GM18867 (cell line): ENCODE results near the gene FADS1.

Experiments
- ATAC-seq: cut with Tn5 transposase; IDR thresholded peaks from one replicate; pipeline ENCODE4 v1.9.1; 2021; ENCODE audit warnings: mild to moderate bottlenecking, moderate library complexity; ENCODE audit not compliant: unreplicated experiment

The FADS1 gene

DNA sequence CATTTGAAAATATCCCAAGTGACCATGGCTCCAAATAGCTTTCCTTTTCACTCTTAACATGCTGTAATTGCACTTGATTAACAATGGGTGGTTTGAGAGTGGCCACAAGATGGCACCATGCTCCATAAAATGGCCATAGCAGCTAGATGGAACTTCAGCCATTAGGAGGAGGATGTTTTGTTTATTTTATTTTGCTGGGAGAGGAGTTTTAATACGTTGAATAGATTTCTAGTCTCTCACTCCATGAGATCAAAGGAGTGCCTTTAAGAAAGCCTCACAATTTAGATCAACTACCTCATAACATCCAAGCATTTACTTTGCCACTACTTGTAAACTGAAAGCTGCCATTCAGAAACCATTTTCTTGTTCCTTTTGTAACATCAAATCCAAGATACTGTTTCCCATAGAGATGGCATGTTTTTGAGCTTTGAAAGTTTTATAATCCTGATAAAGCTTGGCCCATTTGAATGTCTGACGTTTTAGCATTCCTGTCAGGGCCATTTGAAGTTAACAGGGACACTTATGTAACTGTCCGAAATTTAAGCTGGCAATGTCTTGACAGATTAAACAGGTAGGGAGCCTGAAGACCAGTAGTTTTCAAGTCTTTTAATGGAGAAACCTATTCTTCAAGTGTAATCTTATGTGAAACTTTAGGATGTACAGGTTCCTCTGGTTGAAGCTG lies 19.4 kb downstream of the FADS1 start:
- ATAC-seq = no peak

DNA sequence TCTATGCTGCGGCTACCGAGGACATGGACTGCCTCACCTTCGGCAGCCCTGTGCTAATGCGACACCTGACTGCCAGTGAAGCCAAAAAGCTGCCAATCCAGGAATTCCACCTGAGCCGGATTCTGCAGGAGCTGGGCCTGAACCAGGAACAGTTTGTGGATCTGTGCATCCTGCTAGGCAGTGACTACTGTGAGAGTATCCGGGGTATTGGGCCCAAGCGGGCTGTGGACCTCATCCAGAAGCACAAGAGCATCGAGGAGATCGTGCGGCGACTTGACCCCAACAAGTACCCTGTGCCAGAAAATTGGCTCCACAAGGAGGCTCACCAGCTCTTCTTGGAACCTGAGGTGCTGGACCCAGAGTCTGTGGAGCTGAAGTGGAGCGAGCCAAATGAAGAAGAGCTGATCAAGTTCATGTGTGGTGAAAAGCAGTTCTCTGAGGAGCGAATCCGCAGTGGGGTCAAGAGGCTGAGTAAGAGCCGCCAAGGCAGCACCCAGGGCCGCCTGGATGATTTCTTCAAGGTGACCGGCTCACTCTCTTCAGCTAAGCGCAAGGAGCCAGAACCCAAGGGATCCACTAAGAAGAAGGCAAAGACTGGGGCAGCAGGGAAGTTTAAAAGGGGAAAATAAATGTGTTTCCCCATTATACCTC lies 20.8 kb downstream of the FADS1 start:
- no peak for ATAC-seq

DNA sequence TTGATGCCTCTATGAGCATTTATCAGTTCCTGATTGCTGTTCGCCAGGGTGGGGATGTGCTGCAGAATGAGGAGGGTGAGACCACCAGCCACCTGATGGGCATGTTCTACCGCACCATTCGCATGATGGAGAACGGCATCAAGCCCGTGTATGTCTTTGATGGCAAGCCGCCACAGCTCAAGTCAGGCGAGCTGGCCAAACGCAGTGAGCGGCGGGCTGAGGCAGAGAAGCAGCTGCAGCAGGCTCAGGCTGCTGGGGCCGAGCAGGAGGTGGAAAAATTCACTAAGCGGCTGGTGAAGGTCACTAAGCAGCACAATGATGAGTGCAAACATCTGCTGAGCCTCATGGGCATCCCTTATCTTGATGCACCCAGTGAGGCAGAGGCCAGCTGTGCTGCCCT lies 21.3 kb downstream of the FADS1 start:
- ATAC-seq = no peak

DNA sequence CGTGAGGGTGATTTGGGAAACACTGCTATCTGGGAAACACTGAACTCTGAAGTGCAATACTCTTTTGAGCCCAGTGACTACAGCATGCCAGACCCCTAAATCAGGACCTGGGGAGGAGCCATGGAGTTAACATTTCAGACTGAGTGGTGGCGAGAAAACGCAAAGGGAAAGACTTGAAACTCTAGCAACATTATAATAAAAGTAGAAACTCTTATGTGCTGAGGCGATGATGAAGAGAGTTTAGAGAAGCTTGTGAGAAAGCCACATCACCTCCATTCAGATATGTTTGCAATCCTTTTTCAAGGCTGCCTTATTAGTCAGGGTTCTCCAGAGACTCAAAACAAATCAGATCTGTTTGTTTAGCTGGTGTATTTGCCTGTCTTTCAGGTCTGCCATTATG lies 22.2 kb downstream of the FADS1 start:
- ATAC-seq = no peak

DNA sequence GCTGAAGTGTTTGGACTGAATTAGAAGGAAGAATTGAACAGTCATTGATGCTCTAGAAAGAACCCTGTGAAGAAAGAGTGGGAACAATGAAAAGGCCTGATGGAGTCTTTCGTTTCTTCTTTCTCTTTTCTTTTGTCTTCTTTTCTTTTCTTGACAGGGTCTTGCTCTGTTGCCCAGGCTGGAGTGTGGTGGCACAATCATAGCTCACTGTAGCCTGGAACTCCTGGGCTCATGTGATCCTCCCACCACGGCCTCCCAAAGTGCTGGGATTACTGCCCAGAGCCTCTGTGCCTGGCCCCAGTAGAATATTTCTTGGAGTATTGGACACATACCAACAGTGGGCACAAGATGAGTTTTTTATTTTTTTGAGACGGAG lies 23.0 kb downstream of the FADS1 start:
- ATAC-seq = no peak

DNA sequence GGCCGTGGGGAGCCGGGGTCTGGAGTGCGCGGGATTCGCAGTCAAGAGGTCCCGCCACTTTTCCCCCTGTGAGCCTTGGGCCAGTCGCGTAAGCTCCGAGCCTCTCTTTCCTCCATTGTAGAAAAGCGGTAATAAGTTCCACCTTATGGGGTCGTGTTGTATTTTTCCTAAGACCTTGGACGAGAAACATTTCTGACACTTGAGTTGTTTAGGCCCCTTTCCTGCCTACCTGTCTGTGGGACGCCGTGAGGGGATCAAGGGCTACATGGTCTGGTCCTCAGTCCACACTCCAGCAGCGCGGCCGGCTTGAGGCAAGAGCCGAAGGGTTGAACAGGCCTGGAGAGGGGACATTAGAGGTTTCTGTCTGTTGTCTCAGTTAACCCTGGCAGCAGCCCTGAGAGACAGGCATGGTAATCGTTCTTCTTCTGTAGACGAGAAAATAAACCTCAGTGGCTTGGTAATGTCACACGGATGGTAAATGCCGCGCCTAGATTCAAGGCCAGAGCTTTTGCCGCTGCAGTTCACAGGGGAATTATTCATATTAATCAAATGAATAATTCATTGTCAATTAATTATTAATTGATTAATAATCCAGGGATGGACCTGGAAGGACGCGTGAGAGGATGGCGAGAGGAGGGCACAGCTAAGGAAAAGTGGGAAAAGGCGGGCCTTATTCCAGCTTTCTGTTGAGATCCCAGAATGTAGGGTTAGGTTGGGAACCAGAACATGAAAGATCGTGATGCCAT lies 23.5 kb downstream of the FADS1 start:
- peak; percentile 29 for ATAC-seq

DNA sequence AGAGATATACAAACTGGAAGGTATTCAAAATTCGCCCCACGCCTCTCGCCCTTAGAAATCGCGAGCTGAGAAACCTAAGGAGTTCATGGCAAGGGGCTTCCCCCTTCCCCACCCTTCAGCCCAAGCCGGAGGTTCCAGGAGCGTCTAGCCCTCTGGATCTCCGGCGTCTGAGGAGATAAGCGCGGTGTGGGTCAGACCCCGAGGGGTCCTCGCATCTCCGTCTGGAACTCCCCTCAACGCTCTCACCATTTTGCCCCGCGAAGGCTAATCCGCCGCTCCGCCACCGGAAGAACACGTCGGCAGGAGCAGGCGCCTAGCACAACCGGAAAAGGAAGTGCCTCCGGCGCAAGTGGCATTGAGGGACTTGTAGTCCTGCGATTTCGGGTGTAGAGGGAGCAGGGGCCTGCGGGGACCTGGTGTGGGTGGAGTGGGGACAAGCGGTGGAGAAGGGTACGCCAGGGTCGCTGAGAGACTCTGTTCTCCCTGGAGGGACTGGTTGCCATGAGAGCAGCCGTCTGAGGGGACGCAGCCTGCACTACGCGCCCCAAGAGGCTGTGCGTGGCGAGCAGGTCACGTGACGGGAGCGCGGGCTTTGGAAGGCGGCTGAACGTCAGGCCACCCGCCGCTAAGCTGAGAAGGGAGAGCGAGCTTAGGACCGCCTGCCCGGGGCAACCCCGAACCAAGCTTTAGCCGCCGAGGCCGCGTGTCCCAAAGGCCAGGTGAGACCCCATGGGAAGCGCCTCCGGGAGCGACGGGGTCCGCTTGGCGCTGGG lies 24.3 kb downstream of the FADS1 start, which contains the start of the genes FEN1 and TMEM258:
Gene FEN1 (plus strand): TSS at position 602 of the 773 bp plus-strand sequence. CDS start 2,451 bp downstream, outside the sequence.
Gene TMEM258 (minus strand): TSS at position 290 of the 773 bp plus-strand sequence. CDS start 41 bp downstream, at position 249.
- ATAC-seq = peak; percentile 79

DNA sequence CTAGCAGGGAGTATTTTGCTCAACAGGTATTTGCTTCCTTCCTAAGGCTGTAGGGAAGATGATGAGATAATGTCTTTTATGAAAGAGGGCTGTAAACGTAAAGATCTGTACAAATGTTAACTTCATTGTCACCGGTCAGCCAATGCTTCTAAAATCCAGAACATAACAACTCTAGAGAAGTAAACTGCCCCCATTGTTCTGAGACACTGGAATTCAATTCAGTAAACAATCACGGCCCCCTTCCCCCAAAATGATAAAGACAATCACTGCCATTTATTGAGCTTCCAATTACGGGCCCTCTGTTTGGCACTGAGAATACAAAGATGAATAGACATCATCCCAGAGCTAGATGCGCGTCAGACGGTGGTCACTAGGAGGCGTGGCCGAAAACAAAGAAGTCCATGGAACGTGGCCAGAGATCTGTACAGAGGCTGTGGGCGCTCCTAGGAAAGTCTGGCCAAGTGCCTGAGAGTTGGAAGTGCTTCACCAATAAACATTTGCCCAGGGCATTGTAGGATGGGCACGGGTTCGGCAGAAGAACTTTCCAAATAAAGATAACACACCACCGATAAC lies 25.0 kb downstream of the FADS1 start:
- peak; percentile 32 for ATAC-seq

DNA sequence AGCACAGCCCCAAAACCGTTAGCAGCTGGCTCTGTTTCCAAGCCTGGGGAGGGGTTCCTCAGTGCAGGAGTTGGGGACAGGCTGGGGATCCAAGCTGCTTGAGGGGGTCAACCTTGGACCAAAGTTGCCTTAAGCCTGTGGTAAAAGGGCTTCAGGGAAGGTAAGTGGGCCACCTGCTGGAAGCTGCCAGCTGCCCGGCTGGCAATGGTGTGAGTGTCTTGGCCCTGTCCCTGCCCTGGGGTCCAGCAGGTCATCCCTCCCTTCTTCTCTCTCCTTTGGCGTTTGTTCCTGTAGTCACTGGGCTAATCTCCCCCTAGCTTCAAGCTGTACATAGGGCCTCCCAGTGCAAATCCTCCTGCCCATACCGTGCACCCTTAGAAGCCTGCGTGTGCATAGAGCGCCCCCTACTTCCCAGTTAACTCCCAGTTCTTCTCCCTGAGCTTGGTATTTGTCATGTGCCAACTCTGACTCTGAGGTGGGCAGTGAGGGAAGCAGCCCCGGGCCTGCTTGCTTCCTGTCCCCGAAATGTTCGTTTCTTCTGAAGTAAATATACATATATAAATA lies 28.8 kb downstream of the FADS1 start:
- ATAC-seq = no peak

DNA sequence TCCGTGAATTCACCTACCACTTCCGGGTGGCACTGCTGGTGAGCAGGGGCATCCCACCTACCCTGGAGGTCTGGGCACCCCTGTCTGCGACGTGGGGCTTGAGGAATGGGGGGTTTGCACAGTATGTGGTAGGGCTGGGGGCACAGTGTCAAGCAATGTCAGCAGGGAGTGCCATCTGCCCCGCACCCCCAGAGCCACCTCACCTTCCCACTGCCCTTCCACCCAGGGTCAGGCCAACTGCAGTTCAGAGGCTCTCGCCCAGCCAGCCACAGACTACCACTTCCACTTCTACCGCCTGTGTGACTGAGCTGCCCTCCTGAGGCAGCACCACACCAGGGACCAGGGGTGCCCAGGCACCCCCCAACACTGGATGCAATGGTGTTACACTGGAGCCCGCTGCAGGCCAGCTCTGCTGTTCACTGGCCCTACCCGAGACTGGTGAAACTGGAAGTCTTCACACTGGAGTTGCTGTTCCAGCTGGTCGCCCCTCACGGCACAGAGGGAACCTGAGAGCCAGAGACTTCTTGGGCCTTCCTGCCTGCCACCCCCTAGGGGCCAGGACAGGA lies 30.9 kb downstream of the FADS1 start:
- ATAC-seq = no peak

DNA sequence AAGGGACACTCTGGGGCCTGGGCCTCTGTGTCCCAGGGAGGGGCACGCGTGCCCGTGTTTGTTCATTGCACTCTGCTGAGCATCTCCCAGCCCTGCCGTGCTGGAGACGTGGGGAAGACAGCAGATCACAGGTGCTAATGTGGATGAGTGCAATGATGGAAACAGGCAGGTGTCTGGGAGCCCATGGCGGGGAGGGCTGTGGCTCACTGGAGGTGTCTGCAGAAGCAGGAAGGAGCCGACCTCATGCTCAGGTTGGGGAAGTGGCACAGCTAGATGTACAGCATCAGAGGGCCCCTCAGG lies 32.3 kb downstream of the FADS1 start:
- no peak for ATAC-seq

DNA sequence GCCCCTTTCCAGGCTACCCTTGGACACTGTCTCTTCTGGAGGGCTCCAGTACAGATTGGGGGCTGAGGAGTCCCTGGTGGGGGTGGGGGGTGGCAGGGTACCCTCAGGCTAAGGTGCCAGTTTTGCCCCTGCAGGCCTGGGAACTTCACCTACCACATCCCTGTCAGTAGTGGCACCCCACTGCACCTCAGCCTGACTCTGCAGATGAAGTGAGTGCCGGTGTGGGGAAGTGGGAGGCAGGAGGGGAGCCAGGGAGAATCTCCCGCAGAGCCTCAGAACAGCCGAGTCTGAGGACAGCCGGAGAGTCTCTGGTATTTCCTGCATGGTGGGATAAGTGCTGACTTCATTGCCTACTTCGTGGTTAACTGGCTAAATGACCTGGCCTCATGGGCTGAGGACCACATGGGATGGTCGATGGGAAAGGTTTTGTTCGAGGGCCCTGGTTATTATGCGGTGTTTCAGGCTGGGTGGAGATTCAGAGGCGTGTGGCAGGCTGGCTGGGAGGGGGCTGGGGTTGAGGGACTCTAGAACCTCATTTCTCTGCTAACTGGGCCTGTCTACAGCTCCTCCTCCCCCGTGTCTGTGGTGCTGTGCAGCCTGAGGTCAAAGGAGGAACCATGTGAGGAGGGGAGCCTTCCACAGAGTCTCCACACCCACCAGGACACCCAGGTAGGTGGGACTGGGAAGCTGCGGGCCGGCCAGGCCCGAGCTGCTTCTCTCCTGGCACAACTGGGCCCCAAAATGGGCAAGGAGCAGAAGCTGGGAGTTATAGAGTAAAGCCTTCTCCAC lies 32.9 kb downstream of the FADS1 start:
- ATAC-seq = no peak

DNA sequence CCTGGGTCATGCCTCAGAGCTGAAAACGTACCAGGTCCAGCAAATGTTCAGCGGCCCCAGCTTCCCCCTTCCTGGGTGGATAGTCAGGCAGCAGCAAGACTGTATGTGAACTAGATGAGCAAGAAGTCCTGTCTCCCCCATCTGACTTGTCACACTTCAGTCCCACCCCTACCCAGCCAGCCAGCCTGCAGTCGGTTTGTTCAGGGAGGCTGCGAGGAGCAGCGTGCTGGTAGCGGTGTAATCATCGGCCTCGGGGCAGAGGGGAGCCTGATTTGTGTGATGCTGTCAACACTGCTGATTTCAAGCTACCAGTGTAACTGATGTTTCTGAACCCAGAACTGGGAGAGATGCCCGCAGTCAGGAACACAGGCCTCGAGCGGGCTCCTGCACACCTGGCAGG lies 34.0 kb downstream of the FADS1 start:
- no peak for ATAC-seq

DNA sequence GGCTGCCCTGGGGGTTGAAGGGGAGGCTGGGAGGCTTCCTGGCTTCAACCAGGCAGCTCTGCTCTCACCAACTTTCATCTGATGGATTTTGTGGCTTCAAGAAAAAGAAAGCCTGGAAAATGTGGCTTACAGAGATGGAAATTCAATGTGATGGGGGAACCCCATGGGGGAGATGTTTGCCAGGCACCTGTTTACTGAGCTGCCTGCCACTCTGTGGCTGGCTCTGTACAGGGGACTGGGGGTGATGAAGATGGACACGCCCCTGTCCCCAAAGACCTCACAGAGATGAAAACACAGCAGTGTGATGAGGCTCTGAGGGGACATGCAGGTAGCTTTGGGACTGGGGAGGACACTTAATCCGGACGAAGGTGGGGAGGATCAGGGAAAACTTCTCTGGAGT lies 34.5 kb downstream of the FADS1 start:
- ATAC-seq = no peak

DNA sequence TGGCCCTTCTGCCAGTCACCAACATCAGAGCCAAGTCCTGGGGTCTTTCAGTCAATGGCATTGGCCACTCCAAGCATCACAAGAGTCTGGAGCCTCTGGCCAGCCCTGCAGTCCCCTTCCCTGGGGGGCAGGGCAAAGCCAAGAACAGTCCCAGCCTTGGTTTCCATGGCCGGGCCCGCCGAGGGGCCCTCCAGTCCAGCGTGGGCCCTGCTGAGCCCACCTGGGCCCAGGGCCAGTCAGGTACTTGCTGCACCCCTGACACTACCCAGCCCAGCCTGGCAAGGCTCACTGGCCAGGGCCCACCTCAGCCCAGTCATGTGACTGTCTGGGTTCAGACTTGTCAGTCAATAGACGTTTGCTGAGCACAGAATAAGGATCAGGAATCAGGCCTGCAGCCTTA lies 35.2 kb downstream of the FADS1 start:
- ATAC-seq = no peak

DNA sequence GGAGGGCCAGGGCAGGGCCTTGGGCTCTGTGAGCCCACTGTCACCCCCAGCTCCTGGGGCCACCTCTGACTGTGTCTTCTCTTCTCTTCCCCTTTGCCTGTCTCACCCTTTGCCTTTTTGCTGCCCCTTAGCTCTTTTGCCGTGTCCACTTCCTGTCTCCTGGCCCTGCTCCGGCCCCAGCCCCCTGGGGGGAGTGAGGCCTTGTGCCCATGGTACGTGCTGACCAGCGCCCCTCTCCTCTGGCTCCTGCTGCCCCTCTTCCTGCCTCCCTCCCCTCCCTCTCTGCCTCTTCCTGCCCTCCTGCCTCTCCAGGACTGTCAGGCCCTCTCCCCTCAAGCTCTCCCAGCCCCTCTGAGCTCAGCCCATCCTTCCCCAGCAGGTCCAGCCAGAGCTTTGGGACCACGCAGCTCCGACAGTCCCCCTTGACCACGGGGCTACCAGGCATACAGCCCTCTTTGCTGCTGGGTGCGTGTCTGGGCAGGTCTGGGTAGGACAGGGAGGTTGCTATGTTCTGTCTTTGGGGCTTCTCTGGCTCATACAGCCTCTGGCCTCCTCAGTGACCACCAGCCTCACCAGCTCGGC lies 36.1 kb downstream of the FADS1 start:
- no peak for ATAC-seq

DNA sequence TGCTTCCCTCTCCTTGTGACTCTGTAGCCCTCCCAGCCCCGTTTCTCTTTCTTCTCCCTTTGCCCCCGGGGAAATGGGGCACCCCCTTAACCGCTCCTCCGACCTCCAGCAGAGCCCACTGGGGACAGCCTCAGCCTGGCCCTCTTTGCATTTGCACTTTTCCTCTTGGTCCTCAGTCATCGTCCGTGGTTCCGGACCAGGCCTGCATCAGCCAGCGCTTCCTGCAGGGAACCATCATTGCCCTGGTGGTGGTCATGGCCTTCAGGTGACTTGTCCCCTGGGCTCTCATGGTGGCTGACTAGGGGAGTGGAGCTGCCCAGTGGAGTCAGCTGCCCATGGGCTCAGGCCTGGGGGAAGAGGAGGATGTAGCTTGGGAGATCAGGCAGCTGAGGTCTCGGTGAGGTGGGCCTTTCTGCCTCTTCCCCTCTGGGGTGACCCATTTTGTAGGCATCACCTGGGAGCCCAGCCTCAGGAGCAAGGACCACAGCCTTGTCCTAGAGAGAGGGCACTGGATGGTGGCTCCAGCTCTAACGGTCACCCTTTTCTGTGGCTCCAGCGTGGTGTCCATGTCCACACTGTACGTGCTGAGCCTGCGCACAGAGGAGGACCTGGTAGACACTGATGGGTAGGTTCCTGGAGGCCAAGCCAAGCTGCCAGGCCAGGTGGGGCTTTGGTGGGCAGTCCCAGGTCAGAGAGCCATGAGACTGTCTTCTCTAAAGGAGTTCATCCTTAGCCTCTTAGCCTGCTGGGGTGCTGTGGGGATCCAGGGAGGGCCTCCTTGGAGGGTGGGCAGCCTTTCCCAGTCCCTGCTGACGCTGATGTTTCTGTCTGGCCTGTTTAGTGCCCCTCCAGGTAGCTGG lies 36.9 kb downstream of the FADS1 start:
- no peak for ATAC-seq

DNA sequence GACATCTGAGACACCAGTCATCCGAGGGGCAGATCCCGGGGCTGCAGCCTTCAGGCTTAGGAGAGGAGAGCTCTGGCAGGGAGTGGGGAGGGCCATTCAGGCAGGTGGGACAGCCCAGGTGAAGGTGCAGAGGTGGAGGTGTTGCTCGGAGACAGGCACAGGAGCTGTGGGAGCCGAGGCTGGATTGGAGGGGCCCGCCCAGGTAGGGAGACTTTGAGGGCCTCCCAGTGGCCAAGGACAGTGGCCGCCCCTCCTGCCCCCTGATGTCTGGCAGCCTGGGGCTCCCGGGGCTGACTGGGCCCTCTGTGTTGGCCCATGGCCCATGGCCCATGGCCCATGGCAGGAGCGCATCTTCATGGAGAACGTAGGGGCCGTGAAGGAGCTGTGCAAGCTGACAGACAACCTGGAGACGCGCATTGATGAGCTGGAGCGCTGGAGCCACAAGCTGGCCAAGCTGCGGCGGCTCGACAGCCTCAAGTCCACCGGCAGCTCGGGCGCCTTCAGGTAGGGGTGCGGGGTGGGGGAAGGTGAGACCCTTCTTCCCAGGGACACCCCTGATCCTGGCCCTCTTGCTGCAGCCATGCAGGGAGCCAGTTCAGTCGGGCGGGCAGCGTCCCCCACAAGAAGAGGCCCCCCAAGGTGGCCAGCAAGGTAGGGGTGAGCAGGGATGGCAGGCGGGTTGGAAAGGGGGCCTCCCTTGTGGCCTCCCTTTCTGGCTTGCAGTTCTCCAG lies 37.7 kb downstream of the FADS1 start:
- no peak for ATAC-seq
